HG03575 (cell line): Measurements from ENCODE around the gene TMEM82.

Source experiments
- ATAC-seq: cut with Tn5 transposase; IDR thresholded peaks from one replicate; pipeline ENCODE4 v1.9.1; 2021; ENCODE audit not compliant: unreplicated experiment, insufficient number of reproducible peaks, low FRiP score; ENCODE audit errors: extremely low read depth

TMEM82 gene

DNA sequence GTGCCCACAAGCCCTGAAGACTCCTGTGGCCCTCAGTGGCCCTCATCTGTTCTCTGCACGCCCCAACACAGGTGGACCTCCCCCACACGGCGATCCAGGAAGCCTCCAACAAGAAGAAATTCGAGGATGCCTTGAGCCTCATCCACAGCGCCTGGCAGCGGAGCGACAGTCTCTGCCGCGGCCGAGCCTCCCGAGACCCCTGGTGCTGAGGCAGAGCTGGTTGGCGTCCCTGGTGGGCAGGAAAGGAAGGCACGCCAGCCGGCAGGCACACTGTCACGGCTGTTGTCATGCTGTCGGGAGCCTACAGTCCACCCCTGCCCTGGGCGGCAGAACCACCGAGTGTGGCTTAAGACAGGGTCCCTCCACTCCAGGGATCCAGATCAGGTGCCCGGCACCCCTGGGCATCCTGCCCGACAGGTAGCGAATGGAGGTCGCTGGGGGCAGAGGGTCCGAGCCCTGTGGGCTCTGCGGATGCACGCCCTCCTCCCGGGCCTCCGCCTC is 8.5 kb upstream of the TMEM82 start:
- no peak for ATAC-seq

DNA sequence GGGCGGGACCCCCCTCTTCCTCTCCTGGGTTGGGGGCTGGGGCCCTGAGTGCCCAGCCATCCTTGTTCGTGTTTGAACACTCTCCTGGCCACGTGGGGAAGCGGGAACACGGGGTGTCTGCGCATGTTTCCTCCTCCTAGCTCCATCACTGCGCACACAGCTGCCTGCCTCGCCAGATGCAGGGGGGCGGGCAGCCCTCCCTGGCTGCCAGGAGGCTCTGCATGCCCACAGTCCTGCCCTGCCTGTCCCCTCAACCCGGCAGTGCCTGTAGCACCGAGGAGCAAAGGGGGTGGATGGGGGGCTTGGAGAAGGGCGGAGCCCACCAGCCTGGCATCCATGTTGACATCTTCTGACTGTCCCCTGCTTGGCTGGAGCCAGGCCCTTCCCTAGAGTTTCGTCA is 8.0 kb upstream of the TMEM82 start:
- no peak for ATAC-seq

DNA sequence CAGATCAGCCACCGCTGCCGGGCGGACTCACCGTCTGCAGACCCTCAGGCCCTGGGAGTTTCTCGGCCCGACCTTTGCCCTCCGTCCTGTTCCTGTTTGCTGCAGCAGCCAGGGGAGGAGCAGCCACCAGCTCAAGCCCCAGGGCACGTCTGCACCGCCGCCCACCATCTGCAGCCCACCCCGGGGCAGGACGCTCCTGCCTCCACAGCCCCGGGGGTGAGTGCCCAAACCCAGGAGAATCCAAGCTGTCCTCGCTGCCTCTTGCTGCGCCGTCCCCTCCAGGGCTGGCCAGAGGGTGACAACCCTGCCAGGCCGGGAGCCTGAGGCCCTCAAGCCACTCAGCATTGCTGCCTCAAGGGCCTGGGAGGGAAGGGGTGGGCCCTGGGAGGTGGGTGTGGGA is 7.4 kb upstream of the TMEM82 start:
- ATAC-seq = no peak

DNA sequence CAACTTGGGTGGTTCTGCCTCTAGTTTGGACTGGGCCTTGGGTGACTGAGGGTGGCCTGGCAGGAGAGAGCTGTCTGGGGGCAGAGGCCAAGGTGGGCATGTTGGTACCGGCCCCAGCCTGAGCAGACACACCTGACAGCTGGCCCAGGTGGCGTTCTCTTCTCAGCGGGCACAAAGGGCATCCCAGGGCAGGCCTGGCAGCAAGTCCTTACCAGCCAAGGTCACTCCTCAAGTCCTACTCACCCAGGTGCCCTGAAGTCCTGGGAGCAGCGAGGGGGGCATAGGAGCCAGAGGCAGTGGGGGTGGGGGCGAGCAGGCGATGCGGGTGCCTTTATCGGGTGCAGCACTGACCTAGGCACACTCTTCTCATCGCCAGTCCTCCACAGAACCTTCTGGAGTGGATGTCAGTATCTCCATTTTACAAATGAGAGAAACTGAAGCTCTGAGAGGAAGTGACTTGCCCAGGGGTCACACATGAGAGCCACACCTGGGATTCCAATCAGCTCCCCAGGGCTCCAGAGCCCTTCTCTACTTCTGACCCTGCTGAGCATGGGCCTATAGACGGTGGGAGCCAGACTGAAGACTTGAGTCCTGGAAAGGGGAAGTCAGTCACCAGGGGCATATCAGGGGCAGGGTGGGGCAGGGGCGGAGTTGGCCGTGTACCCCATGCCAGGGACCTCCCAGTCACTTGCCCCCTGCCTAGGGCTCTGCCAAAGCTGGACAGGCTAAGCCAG is 6.8 kb upstream of the TMEM82 start:
- no peak for ATAC-seq

DNA sequence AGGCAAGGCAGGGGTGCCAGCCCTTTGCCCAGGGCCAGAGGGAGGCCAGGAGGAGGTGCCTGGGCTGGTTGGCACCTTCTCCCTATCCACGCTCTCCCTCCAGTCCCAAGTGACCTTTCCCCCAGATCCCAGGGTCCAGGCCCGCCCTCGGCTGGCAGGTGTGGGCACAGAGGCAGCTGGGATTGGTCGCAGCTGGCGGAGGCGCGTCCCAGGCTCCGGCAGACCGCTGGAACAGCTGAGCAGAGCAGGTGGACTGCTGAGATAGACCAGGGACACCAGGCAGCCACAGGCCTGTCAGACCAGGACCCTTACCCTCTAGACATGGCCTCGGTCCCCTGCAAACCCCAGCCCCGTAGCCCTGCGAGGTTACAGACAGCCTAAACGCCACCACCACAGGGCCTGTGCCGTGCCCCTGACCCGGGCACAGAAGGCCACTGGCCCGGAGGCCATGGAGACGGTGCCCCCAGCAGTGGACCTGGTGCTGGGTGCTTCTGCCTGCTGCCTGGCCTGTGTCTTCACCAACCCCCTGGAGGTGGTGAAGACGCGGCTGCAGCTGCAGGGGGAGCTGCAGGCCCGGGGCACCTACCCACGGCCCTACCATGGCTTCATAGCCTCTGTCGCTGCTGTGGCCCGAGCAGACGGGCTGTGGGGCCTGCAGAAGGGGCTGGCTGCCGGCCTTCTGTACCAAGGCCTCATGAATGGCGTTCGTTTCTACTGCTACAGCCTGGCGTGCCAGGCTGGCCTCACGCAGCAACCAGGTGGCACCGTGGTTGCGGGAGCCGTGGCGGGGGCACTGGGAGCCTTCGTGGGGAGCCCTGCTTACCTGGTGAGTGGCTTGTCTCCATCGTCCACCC is 6.0 kb upstream of the TMEM82 start, which contains the start of gene SLC25A34:
Gene SLC25A34, plus strand, starts transcription at position 221 of the 854 bp plus-strand sequence. Its CDS starts 228 bp downstream, at position 449.
- no peak for ATAC-seq

DNA sequence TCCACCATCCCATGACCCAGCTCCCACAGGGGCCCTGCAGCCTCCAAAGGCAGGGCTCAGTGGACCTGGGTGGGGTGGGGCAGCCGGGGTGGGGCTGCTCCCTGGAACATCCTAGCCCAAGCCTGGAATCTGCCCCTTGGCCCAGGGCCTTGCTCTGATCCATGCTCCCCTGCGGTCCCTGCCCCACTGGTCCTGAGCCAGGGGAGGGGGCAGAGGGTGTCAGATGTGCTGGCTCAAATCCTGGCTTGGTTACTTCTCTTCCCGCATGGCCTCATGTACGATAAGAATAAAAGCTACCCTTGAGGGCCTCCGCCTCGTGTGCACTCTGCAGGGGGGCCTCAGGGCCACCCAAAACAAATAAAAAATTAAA is 5.4 kb upstream of the TMEM82 start:
- no peak for ATAC-seq

DNA sequence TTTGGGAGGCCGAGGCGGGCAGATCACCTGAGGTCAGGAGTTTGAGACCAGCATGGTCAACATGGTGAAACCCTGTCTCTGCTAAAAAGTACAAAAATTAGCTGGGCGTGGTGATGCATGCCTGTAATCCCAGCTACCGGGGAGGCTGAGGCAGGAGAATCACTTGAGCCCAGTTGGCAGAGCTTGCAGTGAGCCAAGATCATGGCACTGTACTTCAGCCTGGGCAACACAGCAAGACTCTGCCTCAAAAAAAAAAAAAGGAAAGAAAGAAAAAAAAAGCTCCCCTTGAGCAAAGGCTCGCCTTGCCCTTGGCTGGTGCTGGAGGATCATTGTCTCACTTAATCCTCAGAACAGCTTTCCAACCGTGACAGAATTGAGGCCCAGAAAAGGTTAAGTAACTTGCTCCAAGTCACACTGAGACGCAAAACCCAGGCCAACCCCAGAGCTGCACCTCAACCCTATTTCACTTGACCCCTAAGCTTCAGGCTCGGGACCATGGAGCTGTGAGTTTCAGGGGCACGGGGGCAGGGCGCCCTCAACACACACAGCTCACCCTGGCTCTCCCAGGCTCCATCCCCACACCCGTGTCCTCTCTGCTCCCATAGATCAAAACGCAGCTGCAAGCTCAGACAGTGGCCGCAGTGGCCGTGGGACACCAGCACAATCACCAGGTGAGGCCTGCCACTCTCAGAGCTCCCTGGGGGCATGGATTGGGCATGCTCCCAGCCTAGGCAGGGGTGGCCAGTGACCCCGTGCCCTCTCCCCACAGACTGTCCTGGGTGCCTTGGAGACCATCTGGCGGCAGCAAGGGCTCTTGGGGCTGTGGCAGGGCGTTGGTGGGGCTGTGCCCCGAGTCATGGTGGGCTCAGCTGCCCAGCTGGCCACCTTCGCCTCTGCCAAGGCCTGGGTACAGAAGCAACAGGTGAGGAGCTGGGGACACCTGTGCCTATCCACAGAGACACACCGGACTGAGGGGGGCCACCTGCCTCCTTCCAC is 4.7 kb upstream of the TMEM82 start:
- no peak for ATAC-seq

DNA sequence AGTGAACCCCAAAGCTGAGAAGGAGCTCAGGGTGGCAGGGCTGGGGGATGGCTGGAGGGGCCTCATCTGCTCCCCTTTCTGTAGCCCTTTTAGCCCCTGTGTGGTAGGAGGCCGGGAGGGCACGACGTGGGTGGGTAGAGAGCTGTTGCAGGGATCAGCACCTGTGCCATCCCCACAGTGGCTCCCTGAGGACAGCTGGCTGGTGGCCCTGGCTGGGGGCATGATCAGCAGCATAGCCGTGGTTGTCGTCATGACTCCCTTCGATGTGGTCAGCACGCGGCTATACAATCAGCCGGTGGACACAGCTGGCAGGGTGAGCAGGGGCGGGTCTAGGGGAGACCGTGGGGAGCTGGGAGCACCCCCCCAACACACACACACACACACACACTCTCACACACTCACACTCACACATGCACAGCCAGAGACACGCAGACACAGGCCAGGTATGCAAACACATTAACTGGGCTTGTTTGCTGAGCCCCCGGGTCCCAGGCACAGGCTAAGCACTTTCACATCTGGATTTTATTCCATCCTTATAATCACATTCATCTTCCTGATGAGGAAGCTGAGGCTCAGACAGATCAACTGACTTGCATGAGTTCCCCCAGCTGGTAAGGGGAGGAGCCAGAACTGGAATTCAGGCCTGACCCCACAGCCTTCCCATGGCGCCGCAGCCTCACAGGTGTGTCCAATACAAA is 3.7 kb upstream of the TMEM82 start:
- no peak for ATAC-seq

DNA sequence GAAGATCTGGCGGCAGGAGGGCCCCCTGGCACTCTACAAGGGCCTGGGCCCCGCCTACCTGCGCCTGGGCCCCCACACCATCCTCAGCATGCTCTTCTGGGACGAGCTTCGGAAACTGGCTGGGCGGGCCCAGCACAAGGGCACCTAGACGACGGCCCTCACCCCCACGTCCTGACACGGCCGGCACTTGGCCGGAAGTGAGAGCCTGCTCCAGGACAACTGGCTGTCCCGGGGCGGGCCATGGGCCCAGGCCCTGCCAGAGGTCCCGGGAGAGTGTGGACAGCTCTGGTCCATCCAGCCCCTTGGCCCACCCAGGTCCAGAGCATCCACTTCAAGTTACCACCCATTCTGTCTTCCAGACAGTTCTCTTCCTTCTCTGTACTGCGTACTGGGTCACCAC is 3.0 kb upstream of the TMEM82 start:
- ATAC-seq = no peak

DNA sequence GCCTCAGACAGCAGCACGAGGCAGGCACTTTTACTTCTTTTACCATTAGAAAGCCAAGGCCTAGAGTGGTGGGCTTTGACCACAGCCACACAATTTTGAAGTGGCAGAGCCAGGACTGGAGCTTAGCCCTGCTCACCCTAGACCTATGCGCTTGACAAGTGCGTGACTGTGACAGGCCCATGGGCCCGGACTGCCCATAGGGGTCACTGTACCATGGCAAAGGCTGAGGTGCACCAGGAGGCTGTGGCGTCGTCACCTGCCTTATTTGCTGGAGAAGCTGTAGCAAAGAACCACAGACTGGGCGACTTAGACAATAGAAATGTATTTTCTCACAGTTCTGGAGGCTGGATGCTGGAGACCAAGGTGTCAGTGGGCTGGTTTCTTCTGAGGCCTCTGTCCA is 2.6 kb upstream of the TMEM82 start:
- ATAC-seq = no peak

DNA sequence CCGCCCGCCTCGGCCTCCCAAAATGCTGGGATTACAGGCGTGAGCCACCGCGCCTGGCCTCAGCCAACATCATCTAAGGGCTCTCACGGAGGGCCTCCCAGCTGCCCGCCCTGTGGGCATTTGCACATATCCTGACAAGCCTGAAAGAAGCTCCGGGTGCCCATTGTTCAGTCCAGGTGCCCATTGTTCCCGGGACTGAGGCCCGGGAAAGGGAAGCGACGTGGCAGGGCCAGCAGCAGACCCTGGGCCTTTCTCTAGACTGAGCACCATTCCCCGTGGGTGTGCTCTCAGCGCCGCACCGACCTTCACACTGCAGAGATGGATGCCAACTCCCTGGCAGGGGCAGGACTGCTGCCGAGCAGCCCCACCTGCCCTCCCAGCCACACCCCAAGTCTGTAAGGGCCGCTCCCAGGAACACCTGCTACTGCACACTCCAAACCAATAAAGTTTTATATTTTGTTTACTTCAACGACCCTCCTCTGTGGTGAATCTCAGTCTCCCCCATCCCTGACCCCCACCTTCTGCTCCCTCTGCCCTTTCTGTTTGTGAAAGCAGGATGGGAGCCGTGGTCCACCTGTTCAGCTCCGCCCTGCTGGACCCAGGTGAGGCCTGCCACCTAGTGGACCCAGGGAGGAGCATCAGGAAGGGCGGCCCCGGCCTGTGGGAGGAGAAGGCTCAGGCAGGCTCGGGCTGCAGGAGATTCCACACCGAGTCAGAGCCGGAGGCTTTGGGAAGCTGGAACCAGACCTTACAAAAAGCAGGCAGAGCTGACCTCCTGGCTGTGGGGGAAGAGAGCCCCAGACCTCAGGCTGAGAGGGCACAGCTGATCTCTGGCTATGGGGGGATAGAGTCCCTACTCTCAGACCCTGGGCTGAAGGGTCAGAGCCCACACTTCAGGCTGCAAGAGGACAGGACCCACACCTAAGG is 1.1 kb upstream of the TMEM82 start:
- ATAC-seq = no peak

DNA sequence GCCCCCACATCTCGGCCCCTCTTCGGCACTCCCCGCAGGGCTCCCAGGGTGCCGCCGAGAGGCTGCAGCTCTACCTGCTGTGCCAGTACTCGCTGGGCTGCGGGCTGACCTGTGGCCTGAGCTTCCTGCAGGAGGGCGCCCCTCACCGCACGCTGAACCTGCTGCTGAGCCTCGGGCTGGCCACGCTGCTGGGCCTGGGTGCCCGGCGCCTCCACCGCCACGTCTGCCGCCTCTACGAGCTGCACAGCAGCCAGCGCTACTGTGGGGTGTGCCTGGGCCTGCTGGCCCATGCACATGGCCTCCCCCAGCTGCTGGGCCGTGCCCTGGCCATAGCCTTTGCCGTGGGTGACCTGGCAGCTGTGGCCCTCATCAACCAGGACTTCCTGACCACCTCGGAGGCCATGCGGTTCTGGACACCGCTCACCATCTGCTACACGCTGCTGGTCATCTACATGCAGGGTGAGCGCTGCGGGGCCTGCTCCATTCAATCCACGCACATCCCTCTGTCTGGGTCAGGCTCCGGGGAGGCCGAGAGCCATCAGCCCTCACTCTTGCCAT is 1.9 kb downstream of the TMEM82 start:
- no peak for ATAC-seq

DNA sequence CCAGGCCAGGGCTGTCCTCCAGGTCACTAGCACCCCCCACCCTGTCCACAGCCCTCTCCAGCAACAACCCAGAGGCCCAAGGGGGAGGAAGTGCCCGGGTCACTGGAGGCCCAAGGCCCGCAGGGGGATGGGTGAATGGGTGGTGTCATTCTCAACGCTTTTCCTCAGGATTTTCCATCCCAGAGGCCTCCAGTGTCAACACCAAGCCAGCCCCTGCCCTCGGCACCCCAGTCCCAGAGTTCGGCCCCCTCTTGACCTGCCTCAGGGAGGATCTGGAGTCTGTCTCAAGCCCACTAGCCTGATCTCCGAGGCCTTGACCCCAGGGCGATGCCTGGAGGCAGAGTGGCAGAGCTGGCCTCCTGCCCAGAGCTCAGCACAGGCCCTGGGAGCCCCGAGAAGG is 5.1 kb downstream of the TMEM82 start:
- ATAC-seq = no peak

DNA sequence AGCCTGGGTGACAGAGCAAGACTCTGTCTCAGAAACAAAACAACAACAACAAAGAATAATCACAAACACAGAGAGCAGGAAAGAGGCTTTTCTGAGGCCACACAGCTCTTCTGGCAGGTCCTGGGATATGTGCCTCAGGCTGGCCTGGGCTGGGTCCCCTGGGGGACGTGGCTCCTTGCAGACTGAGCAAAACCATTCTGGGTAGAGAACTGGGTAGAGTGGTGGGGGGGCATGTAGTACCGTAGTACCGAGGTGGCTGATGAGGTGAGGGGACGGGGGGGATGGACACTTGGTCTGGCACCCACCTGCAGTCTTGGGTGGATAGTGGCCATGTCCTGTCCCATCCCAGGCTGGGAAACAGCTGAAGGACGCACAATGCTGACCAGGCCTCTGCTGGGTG is 6.0 kb downstream of the TMEM82 start:
- ATAC-seq = no peak

DNA sequence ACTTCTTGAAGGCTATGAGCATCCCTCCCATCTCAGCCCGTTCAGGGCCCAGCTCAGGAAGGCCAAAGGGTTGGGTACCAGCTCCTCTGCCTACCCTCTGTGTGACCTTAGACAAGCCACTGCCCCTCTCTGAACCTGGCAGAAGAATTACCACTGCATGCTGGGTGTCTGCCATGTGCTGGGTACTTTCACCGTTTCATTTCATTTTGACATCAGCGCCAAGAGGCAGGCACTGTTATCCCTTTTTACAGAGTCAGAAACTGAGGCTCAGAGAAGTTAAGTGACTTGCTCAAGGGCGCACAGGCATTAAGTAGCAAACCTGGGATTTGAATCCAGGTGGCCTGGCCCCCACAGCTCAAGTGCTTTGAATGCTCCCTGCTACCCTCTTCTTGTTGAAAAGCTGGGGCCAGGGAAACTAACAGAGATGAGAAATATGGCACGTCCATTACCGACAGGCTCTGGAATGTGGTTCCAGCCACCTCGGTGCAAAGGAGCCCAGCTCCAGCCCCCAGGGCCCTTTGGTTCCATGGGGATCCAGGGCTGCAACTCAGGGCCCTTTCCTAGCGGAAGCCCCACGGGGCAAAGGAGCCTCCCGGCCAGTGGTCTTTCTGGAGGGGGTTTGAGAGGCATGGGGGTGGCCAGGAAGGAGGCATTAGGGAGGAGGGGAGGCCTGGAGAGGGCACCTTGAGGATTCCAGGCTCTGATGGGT is 6.5 kb downstream of the TMEM82 start:
- no peak for ATAC-seq

DNA sequence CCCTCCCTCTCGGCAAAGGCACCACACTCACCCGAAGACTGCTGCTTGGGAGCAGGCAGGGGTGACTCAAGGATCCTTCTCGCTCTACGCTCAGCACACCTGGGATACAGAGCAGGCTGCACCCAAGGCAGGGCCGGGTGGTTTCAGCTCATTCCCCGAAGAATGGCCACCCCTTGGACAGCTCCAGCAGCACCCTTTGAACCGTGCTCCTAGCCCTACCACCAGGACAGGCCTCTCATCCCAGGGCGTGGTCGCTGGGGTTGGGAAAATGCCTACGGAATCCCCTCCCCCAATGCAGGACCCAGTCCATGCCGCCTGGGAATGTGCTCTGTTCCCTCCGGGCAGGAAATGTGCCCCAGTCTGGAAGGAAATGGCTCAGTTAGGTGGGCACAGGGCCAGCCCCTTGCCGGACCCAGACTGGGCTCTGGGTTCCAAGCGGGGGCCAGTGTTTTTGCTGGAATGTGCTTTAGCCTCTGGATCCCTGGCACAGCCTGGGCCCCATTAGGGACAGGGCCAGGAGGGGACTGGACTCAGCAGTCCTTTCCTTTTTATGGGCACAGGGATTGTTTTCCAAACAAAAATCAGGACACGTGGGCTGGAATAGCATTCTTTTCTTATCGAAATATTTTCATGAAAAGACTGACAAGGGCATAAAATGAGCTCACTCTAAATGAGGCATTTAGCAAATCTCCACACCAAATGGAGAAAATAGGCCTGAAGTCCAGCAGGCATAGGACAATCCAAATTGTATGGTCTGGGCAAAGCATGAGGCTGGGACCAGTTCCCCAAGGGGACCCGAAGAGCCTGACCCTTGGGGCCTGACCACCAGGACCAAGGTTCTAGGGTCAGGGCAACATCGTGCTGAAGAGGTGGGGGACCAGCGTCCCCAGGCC is 7.3 kb downstream of the TMEM82 start:
- ATAC-seq = no peak
